ENCODE data around the gene ZC3H7A. TPM values are rescaled to one million over a fixed set of nuclear protein-coding genes. Genes with fewer than 3 reads are reported as not detected.
A peak's percentile ranks its signal among the peaks of the same experiment; 100 is the strongest.

Gene ZC3H7A
- total RNA-seq, 2 experiments from 2014 or later = 32.1 to 68.6 TPM

DNA sequence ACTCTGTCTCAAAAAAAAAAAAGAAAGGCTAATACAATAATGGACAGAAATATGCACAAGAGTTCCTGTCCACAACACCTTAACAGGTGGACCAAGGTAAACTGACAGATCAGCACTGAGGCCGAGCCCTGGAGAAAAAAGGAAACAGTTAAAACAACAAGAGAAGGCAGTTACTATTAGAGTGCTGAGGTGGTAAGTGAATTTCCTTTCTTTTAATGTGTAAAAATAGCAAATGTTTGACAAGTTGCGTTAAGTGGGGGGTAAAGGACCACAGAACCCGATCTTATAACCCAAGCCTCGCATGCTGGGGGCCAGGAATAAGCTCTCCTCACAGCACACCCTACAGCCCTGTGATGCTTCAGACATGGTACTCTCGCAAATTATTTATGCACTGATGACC is 79.2 kb downstream of the ZC3H7A start:
- CTCF ChIA-PET (ENCODE audit: unreplicated experiment) = interaction anchor here (0.5 kb wide), 1 partner anchor 40 kb away, joined by 3 read pairs; no protein-coding TSS in a partner anchor
- Histone ChIP-seq H2AFZ (ENCODE audit: low read length) (no peak overlapping the region), H3K4me1 (ENCODE audit: insufficient read depth, low read length, poor library complexity, severe bottlenecking) (peaks cover 64% of the 10 kb centered on the region), H3K9me2 (ENCODE audit: insufficient read depth, low read length) (no peaks in the 10 kb centered on the region), H3K4me2 (ENCODE audit: low read length) (peak overlapping the region; percentile 63), H3K4me3 (ENCODE audit: low read depth, low read length, poor library complexity, severe bottlenecking) (peak overlapping the region; percentile 30), H3K79me2 (ENCODE audit: insufficient read depth, low read depth, low read length) (peaks cover 14% of the 10 kb centered on the region; the same call in 1 of the 2 replicates), H3K36me3 (ENCODE audit: insufficient read depth, low read length) (peaks cover 82% of the 10 kb centered on the region), H3K9me3 (ENCODE audit: low read length) (no peaks in the 10 kb centered on the region), H3K27ac (ENCODE audit: low read depth, low read length, poor library complexity, severe bottlenecking) (peak overlapping the region; percentile 62), H4K20me1 (ENCODE audit: insufficient read depth, low read length) (no peaks in the 10 kb centered on the region)
- no TSS peak for BruUV-seq (replicated peaks)
- POLR2A ChIA-PET = interaction anchor here (0.6 to 2.1 kb wide), 8 partner anchors 12 to 319 kb away, joined by 3 to 8 read pairs (median 4); no protein-coding TSS in a partner anchor
- TF ChIP-seq, protein P1, sequence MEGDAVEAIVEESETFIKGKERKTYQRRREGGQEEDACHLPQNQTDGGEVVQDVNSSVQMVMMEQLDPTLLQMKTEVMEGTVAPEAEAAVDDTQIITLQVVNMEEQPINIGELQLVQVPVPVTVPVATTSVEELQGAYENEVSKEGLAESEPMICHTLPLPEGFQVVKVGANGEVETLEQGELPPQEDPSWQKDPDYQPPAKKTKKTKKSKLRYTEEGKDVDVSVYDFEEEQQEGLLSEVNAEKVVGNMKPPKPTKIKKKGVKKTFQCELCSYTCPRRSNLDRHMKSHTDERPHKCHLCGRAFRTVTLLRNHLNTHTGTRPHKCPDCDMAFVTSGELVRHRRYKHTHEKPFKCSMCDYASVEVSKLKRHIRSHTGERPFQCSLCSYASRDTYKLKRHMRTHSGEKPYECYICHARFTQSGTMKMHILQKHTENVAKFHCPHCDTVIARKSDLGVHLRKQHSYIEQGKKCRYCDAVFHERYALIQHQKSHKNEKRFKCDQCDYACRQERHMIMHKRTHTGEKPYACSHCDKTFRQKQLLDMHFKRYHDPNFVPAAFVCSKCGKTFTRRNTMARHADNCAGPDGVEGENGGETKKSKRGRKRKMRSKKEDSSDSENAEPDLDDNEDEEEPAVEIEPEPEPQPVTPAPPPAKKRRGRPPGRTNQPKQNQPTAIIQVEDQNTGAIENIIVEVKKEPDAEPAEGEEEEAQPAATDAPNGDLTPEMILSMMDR (conservative IDR thresholded peaks at IDR 0.05; ENCODE audit: low read length) = no peak
- no peak for TF ChIP-seq EZH2phosphoT487 (IDR thresholded peaks at IDR 0.05; ENCODE audit: borderline replicate concordance, low read depth, low read length)
- intact Hi-C loops (cut with micrococcal nuclease; ENCODE audit: unreplicated experiment) = loop anchor here (2.0 kb wide), 1 partner anchor 23 kb away; no protein-coding TSS in a partner anchor
- DNase-seq (ENCODE audit: low spot score) = peak; percentile 64

DNA sequence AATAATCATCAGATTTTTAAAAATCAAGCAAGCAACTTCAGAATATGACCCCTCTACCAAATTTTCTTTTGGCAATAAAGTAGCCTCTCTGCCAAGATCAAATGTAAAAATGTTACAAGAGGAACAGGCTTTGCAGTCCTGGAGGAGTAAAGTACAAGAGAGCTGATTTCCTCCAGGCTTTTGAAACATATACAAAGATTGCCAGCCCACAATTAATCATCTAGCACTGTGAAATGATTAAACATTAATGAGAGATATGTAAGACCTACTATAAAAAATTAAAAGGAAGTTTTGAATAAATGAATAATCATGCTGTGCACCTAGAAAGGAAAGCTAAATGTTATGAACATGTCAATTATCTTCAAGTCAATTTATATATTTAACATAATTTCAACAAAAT is 80.7 kb downstream of the ZC3H7A start:
- Histone ChIP-seq H3K4me1 (ENCODE audit: insufficient read depth, low read length, poor library complexity, severe bottlenecking) (peaks cover 67% of the 10 kb centered on the region), H3K9me3 (ENCODE audit: low read length) (no peaks in the 10 kb centered on the region), H4K20me1 (ENCODE audit: insufficient read depth, low read length) (no peaks in the 10 kb centered on the region), H3K4me3 (ENCODE audit: low read depth, low read length, poor library complexity, severe bottlenecking) (no peak overlapping the region), H3K79me2 (ENCODE audit: insufficient read depth, low read depth, low read length) (peaks cover 14% of the 10 kb centered on the region; the same call in 1 of the 2 replicates), H3K27ac (ENCODE audit: low read depth, low read length, poor library complexity, severe bottlenecking) (peak overlapping the region; percentile 54), H3K36me3 (ENCODE audit: insufficient read depth, low read length) (peaks cover 73% of the 10 kb centered on the region), H3K4me2 (ENCODE audit: low read length) (peak overlapping the region; percentile 48), H3K9me2 (ENCODE audit: insufficient read depth, low read length) (no peaks in the 10 kb centered on the region), H2AFZ (ENCODE audit: low read length) (no peak overlapping the region)
- intact Hi-C loops (cut with micrococcal nuclease; ENCODE audit: unreplicated experiment) = no loop called here
- POLR2A ChIA-PET = interaction anchor here (0.6 kb wide), 1 partner anchor 161 kb away, joined by 3 read pairs; no protein-coding TSS in a partner anchor
- CTCF ChIA-PET (ENCODE audit: unreplicated experiment) = interaction anchor here (1.3 kb wide), 1 partner anchor 94 kb away, joined by 3 read pairs; no protein-coding TSS in a partner anchor
- DNase-seq (ENCODE audit: low spot score) = no peak
- BruUV-seq (replicated peaks) = no TSS peak
- no peak for TF ChIP-seq EZH2phosphoT487 (IDR thresholded peaks at IDR 0.05; ENCODE audit: borderline replicate concordance, low read depth, low read length)
- TF ChIP-seq, protein P1 (conservative IDR thresholded peaks at IDR 0.05; ENCODE audit: low read length) = no peak
